GM21576 (cell line): ENCODE measurements around the gene FANCD2OS.
"Not testable (repeated sequence)": the region's sequence is repeated elsewhere in the genome, so short reads cannot be mapped to it uniquely, and the experiment has no call there.

Experiments used
- ATAC-seq: cut with Tn5 transposase; IDR thresholded peaks from one replicate; pipeline ENCODE4 v1.9.1; 2021; ENCODE audit warnings: mild to moderate bottlenecking, moderate library complexity; ENCODE audit not compliant: unreplicated experiment

The FANCD2OS gene

GRCh38 chr3:10108091-10108490 lies at the start of gene FANCD2OS:
FANCD2OS (minus strand) TSS chr3:10108255; CDS start chr3:10104774, 3,481 bp downstream.
- no peak for ATAC-seq

GRCh38 chr3:10157031-10157430 lies 49.0 kb upstream of the FANCD2OS start:
- no peak for ATAC-seq

DNA sequence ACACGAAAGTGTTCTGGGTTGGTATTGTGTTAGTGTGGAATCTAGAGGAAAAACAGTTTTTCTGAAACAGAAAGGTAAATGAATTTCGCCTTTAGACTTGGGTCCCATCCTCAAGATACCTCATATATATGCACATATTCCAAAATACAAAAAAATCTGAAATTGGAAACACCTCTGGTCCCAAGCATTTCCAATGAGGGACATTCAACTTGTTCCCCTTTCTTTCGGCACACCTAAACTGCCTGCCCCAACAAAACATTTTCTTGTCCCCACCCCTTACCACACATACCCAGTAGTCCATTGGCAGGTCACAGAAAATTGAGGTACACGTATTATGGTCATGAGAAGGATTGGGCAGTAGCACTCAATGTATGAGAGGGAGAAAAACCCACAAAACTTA lies 47.6 kb upstream of the FANCD2OS start:
- no peak for ATAC-seq

DNA sequence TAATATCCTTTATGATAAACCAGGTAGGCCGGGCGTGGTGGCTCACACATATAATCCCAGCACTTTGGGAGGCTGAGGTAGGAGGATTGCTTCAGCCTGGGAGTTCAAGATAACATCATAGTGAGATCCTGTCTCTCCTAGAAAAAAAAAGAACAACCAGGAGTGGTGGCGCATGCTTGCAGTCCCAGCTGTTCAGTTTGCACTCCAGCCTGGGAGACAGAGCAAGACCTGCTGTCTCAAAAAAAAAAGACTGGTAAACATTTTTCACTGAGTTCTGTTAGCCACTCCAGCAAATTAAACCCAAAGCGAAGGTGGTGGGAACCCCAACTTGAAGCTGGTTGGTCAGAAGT lies 47.0 kb upstream of the FANCD2OS start:
- ATAC-seq: no peak

GRCh38 chr3:10154335-10155122 lies 46.5 kb upstream of the FANCD2OS start:
- ATAC-seq: no peak

DNA sequence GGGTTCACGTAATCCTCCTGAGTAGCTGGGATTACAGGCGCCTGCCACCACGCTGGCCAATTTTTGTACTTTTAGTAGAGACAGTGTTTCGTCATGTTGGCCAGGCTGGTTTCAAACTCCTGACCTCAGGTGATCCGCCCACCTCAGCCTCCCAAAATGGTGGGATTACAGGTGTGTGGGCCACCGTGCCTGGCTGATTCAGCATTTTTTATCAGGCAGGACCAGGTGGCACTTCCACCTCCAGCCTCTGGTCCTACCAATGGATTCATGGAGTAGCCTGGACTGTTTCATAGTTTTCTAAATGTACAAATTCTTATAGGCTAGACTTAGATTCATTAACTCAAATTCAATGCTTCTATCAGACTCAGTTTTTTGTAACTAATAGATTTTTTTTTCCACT lies 42.9 kb upstream of the FANCD2OS start:
- no peak for ATAC-seq

DNA sequence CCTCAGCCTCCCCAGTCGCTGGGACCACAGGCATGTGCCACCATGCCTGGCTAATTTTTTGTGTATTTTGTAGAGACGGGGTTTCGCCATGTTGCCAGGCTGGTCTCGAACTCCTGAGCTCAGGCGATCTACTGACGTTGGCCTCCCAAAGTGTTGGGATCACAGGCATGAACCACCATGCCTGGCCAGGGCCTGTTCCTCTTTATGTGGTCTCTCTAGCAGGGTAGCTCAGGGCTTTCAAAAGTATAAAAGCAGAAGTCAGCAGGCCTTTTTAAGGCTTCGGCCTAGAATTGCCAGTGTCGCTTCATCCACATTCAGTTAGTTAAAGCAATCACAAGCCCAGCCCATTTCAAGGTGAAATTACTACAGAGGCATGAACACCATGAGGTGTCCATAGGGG lies 41.2 kb upstream of the FANCD2OS start:
- ATAC-seq: no peak

DNA sequence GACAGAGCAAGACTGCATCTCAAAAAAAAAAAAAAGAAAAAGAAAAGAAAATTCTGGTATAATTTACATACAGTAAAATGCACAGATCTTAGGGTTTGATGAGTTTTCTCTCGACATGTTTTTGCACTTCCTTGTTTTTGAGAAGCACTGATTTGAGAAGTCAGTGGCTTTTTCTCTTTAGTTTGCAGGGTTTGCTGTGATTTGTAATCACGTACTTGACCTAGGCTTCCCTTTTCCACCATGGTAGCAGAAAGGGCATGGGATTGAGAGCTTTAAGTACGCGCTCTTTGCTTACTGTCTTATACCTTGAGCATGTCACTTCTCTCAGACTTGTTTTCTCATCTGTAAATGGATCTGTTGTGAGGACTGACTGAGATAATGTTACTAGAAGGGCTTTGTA lies 37.6 kb upstream of the FANCD2OS start:
- ATAC-seq: no peak

GRCh38 chr3:10142707-10143560 lies 34.9 kb upstream of the FANCD2OS start:
- ATAC-seq: no peak

- ATAC-seq: no peak
These were observed 33.0 kb upstream of the FANCD2OS start for GRCh38 chr3:10140996-10141546.

DNA sequence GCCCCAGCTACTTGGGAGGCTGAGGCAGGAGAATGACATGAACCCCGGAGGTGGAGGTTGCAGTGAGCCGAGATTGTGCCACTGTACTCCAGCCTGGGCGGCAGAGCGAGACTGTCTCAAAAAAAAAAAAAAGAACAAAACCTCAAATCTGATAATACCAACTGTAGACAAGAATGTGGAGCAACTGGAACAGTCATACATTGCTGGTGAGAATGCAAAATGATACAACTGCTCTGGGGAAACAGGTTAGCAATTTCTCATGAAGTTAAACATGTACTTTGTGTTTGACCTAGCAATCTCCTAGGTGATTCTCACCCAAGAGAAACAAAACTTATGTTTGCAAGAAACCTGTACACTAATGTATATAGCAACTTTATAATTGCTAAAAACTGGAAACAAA lies 29.1 kb upstream of the FANCD2OS start:
- ATAC-seq: no peak

GRCh38 chr3:10136426-10137005 lies 28.5 kb upstream of the FANCD2OS start:
- ATAC-seq: no peak

GRCh38 chr3:10135872-10136271 lies 27.8 kb upstream of the FANCD2OS start:
- ATAC-seq: not testable (repeated sequence)

DNA sequence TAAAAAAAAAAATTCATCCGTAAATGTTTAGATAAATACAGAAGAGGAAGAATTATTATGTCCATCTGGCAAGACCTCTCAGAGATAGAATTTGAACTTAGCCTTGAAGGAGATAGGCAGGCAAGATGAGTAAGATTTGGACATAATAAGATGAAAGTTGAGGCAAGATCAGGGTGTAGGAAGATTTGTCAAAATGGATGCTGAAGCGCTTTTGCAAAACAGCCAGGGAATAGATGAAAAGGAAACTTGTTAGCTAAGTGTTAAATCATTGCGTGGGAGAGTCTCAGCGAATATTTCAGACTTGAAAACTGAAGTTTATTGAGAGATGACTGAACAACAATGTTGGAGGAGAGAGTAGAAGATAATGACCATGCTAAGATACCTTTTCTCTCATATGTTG lies 14.7 kb upstream of the FANCD2OS start:
- no peak for ATAC-seq

DNA sequence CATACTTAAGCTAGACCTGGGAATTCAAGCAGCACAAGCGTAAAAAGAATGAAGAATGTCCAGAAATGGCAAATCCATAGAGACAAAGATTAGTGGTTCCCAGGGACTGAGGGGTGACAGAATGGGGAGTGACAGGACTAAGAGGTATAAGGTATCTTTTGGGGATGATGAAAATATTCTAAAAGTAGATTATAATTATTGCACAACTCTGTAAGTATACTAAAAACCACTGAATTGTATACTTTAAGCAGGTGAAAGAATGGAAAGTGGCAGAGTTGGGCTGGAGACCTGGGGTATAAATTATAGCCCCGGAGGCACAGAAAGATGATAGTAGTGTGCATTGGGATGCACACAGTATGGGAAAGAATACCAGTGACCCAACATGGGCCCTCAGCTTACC lies 13.0 kb upstream of the FANCD2OS start:
- ATAC-seq: no peak

DNA sequence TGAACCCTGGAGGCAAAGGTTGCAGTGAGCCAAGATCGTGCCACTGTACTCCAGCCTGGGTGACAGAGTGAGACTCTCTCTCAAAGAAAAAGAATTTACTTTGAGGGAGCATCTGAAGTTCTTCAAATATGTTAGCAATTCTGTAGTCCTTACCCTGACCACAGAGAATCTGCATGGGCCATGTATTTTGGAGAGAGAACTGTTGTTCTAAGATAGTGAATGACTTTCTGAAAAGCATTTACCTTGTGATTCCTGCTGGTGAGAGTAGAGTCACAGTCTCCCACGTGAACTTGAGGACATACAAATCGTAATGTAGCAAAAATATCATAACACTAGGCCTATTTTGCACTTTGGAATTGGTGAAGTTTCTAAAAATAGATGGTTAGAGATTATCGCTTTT lies 11.3 kb upstream of the FANCD2OS start:
- no peak for ATAC-seq

DNA sequence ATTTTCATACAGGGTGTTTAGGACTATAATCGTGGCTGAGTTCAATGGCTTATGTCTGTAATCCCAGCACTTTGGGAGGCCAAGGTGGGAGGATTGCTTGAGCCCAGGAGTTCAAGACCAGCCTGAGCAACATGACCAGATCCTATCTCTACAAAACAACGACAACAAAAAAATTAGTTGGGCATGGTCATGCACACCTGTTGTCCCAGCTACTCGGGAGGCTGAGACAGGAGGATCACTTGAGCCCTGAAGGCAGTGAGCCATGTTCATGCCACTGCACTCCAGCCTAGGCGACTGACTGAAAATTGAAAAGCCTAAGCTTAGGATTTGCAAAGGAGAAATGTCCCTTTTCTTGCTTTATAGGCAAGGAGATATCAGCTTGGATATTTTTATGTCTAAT lies 8.9 kb upstream of the FANCD2OS start:
- ATAC-seq: no peak

DNA sequence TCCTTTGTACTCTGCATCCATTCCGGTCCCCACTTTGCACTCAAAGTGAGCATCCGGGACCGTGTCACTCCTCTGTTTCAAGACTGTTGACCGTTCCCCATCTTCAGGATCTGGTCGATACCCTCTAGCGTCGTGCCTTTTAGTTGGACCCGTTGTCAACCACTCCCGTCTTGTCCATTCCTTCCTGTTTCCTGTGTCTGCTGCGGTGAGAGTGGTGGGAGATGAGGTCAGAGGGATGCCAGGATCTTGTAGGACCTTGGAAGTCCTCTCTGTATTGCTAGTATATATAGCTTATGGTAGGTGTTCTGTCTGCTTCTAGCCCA lies 8.0 kb upstream of the FANCD2OS start:
- ATAC-seq: peak; percentile 15

GRCh38 chr3:10115326-10116137 lies 7.5 kb upstream of the FANCD2OS start, which contains the start of gene BRK1:
BRK1 (plus strand) TSS chr3:10115675; CDS start chr3:10115702, 27 bp downstream.
- ATAC-seq: peak; percentile 92

DNA sequence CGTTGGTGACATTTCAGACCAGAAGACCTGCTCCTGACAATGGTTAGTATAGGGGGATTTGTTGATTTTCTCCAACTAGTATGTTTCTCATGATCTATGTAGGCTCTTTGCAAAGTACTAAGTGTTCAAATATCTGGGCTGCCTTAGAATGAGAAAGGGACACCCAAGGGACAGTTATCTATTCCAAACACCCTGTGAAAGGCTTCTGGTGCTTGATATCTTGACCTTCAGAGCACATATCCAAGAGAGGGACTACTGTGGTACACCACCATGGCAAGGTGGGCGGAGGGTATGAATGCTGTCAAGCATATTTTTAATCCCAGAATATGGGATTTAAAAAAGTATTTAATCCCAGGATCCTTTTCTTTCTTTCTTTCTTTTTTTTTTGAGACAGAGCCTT lies 1.1 kb downstream of the FANCD2OS start:
- ATAC-seq: no peak

DNA sequence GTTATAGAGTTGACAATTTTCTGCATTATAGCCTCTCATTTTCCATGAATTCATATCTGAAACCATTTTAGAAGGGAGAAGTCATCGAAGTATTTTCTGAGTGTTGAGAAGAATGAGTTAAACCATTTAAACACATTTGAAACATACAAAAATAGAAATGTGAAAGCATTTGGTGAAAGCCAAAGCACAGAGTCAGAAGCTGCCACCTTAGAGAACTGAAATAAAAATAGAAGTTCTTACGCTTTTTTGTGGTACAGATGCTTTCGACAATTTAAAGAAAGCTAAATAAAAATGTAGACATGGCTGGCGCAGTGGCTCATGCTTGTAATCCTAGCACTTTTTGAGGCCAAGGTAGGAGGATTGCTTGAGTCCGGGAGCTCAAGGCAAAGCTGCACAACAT lies 9.0 kb downstream of the FANCD2OS start:
- no peak for ATAC-seq
